Neuronal stem cell (in vitro differentiated cells): ENCODE measurements around the gene HEATR9.

Source experiments
- DNase-seq: peaks from one replicate; pipeline ENCODE4 v3.0.0-alpha.2; 2013; ENCODE audit warnings: low spot score
- H2AFZ ChIP-seq: one replicate; pipeline ENCODE4 v1.6.1; 2013; ENCODE audit warnings: mild to moderate bottlenecking, low read length, inconsistent platforms
- H2AK5ac ChIP-seq: 2 replicates; pipeline ENCODE4 v1.6.1; 2013; ENCODE audit warnings: low read depth, mild to moderate bottlenecking, inconsistent platforms, low read length, moderate library complexity, mixed read lengths
- H2BK120ac ChIP-seq: 2 replicates; pipeline ENCODE4 v1.6.1; 2013; ENCODE audit warnings: low read depth, mild to moderate bottlenecking, inconsistent platforms, low read length, moderate library complexity, mixed read lengths
- H2BK12ac ChIP-seq: one replicate; pipeline ENCODE4 v1.6.1; 2013; ENCODE audit warnings: low read length, inconsistent platforms
- H2BK15ac ChIP-seq: 2 replicates; pipeline ENCODE4 v1.6.1; 2013; ENCODE audit warnings: mild to moderate bottlenecking, low read length, inconsistent platforms, mixed read lengths
- H2BK5ac ChIP-seq: one replicate; pipeline ENCODE4 v1.6.1; 2013; ENCODE audit warnings: inconsistent platforms, mild to moderate bottlenecking, low read length, moderate library complexity
- H3K14ac ChIP-seq: one replicate; pipeline ENCODE4 v1.6.1; 2013; ENCODE audit warnings: low read length, inconsistent platforms
- H3K18ac ChIP-seq: 2 replicates; pipeline ENCODE4 v1.6.1; 2013; ENCODE audit warnings: low read length, inconsistent platforms
- H3K23ac ChIP-seq: 2 replicates; pipeline ENCODE4 v1.6.1; 2013; ENCODE audit warnings: low read depth, mild to moderate bottlenecking, mixed read lengths, low read length, inconsistent platforms; ENCODE audit not compliant: poor library complexity
- H3K27ac ChIP-seq: replicated peaks from 3 replicates; pipeline ENCODE4 v1.5.1; 2013; ENCODE audit warnings: low read length, inconsistent platforms
- H3K27me3 ChIP-seq, 3 experiments: 2 replicates each; pipeline ENCODE4 v1.6.1; 2013; ENCODE audit warnings: low read length in 3 of 3, mild to moderate bottlenecking in 2 of 3, inconsistent platforms in 1 of 3, low read depth in 1 of 3, mixed read lengths in 1 of 3, moderate library complexity in 1 of 3; ENCODE audit not compliant: control insufficient read depth in 3 of 3, insufficient read depth in 3 of 3
- H3K36me3 ChIP-seq, 2 donors: replicated peaks in 1 of 2; 2 replicates each; pipeline ENCODE4 v1.6.1; 2013; ENCODE audit warnings: low read length in 2 of 2; ENCODE audit not compliant: control insufficient read depth in 2 of 2, insufficient read depth in 2 of 2
- H3K4ac ChIP-seq: 2 replicates; pipeline ENCODE4 v1.6.1; 2013; ENCODE audit warnings: inconsistent platforms, mild to moderate bottlenecking, low read length, moderate library complexity
- H3K4me1 ChIP-seq, 2 donors: 1 replicate in 1 of 2; 2 replicates in 1 of 2; pipeline ENCODE4 v1.6.1; 2013; ENCODE audit warnings: low read length in 2 of 2, low read depth in 1 of 2; ENCODE audit not compliant: control insufficient read depth in 2 of 2, insufficient read depth in 1 of 2
- H3K4me2 ChIP-seq: one replicate; pipeline ENCODE4 v1.6.1; 2013; ENCODE audit warnings: mild to moderate bottlenecking, low read length, inconsistent platforms; ENCODE audit not compliant: insufficient read depth, poor library complexity, severe bottlenecking
- H3K4me3 ChIP-seq, 2 donors: 2 replicates each; pipeline ENCODE4 v1.5.1; 2013; ENCODE audit warnings: low read length in 2 of 2, mild to moderate bottlenecking in 2 of 2, inconsistent platforms in 1 of 2, moderate library complexity in 1 of 2
- H3K79me1 ChIP-seq: one replicate; pipeline ENCODE4 v1.6.1; 2013; ENCODE audit warnings: low read depth, mild to moderate bottlenecking, inconsistent platforms, low read length, moderate library complexity
- H3K9ac ChIP-seq: one replicate; pipeline ENCODE4 v1.6.1; 2013; ENCODE audit warnings: mild to moderate bottlenecking, low read depth, low read length, inconsistent platforms; ENCODE audit not compliant: poor library complexity
- H3K9me3 ChIP-seq, 2 donors: replicated peaks in 1 of 2; 2 replicates each; pipeline versions ENCODE3 to v1.6.1; 2013; ENCODE audit warnings: low read length in 2 of 2, mild to moderate bottlenecking in 2 of 2, inconsistent platforms in 1 of 2, low read depth in 1 of 2, mixed read lengths in 1 of 2, moderate library complexity in 1 of 2; ENCODE audit not compliant: control insufficient read depth in 2 of 2, insufficient read depth in 1 of 2
- H4K8ac ChIP-seq: one replicate; pipeline ENCODE4 v1.6.1; 2013; ENCODE audit warnings: low read depth, mild to moderate bottlenecking, inconsistent platforms, low read length, moderate library complexity
- H4K91ac ChIP-seq: one replicate; pipeline ENCODE4 v1.6.1; 2013; ENCODE audit warnings: low read length, low read depth, mild to moderate bottlenecking, inconsistent platforms; ENCODE audit not compliant: poor library complexity
- WGBS, 2 donors: extraction: QIAGEN DNeasy Blood & Tissue Kit; methylation state at CpG; one replicate each; pipeline ENCODE4 v1.1.7; 2013; ENCODE audit warnings: missing lambda C conversion rate in 2 of 2, mixed read lengths in 1 of 2; ENCODE audit not compliant: insufficient read length in 2 of 2, insufficient replicate concordance in 1 of 2; ENCODE audit errors: extremely low coverage in 2 of 2; 5-methylcytosine and 5-hydroxymethylcytosine counted together

Gene HEATR9

GRCh38 chr17:35841505-35841904, 27.2 kb downstream of the HEATR9 start:
- Histone ChIP-seq H3K36me3 (peaks cover 46 to 99% of the 10 kb centered on the region in 2 donors), H2BK12ac (no peak overlapping the region), H3K4me1 (no peaks in the 10 kb centered on the region), H3K14ac (no peak overlapping the region), H3K4ac (no peak overlapping the region), H3K9me3 (no peaks in the 10 kb centered on the region), H3K79me1 (peaks cover 2% of the 10 kb centered on the region), H2AK5ac (no peak overlapping the region), H3K9ac (no peak overlapping the region), H2BK5ac (no peak overlapping the region), H3K27me3 (no peaks in the 10 kb centered on the region), H3K4me3 (no peak overlapping the region), H2BK120ac (no peak overlapping the region), H3K18ac (no peak overlapping the region), H3K4me2 (no peak overlapping the region), H4K8ac (no peak overlapping the region), H3K23ac (no peak overlapping the region), H4K91ac (no peak overlapping the region), H2BK15ac (no peak overlapping the region), H2AFZ (no peak overlapping the region), H3K27ac (no peak overlapping the region)
- WGBS, 2 donors = no CpG with 5 or more reads among the region's 4 CpGs
- DNase-seq = no peak

- Histone ChIP-seq H3K4me1 (no peaks in the 10 kb centered on the region), H3K79me1 (peaks cover 2% of the 10 kb centered on the region), H2BK12ac (no peak overlapping the region), H2AFZ (no peak overlapping the region), H2BK120ac (no peak overlapping the region), H2BK15ac (no peak overlapping the region), H3K9ac (no peak overlapping the region), H3K14ac (no peak overlapping the region), H3K9me3 (no peaks in the 10 kb centered on the region), H4K8ac (no peak overlapping the region), H3K4me3 (no peak overlapping the region), H3K36me3 (peaks cover 46 to 99% of the 10 kb centered on the region in 2 donors), H3K27me3 (no peaks in the 10 kb centered on the region), H3K27ac (no peak overlapping the region), H3K4ac (no peak overlapping the region), H2BK5ac (no peak overlapping the region), H4K91ac (no peak overlapping the region), H3K4me2 (no peak overlapping the region), H3K23ac (no peak overlapping the region), H3K18ac (no peak overlapping the region), H2AK5ac (no peak overlapping the region)
- no peak for DNase-seq
- no CpG with 5 or more reads among the region's 3 CpGs for WGBS, 2 donors
Observed at GRCh38 chr17:35841101-35841500, 27.6 kb downstream of the HEATR9 start.

GRCh38 chr17:35825206-35825605, 43.5 kb downstream of the HEATR9 start:
- Histone ChIP-seq H3K4me1 (no peaks in the 10 kb centered on the region), H2BK15ac (no peak overlapping the region), H3K9me3 (peaks cover 0 to 2% of the 10 kb centered on the region in 2 donors), H3K27me3 (no peaks in the 10 kb centered on the region), H2BK120ac (no peak overlapping the region), H3K9ac (no peak overlapping the region), H3K14ac (no peak overlapping the region), H3K18ac (no peak overlapping the region), H4K91ac (no peak overlapping the region), H3K27ac (no peak overlapping the region), H3K4ac (no peak overlapping the region), H3K23ac (no peak overlapping the region), H2BK5ac (no peak overlapping the region), H4K8ac (no peak overlapping the region), H3K4me3 (no peak overlapping the region), H3K36me3 (peaks cover 20 to 98% of the 10 kb centered on the region in 2 donors), H3K4me2 (no peak overlapping the region), H3K79me1 (no peaks in the 10 kb centered on the region), H2AK5ac (no peak overlapping the region), H2AFZ (no peak overlapping the region), H2BK12ac (no peak overlapping the region)
- no CpG with 5 or more reads among the region's 1 CpG for WGBS, 2 donors
- DNase-seq = no peak

GRCh38 chr17:35821308-35821707, 47.4 kb downstream of the HEATR9 start:
- Histone ChIP-seq H2BK120ac (no peak overlapping the region), H4K8ac (no peak overlapping the region), H3K27ac (no peak overlapping the region), H3K4me3 (no peak overlapping the region), H3K4me2 (no peak overlapping the region), H2BK15ac (no peak overlapping the region), H2AK5ac (no peak overlapping the region), H3K27me3 (no peaks in the 10 kb centered on the region), H2AFZ (no peak overlapping the region), H3K14ac (no peak overlapping the region), H3K9me3 (peaks cover 0 to 2% of the 10 kb centered on the region in 2 donors), H3K23ac (no peak overlapping the region), H3K4me1 (no peaks in the 10 kb centered on the region), H3K79me1 (peaks cover 6% of the 10 kb centered on the region), H2BK12ac (no peak overlapping the region), H3K4ac (no peak overlapping the region), H4K91ac (no peak overlapping the region), H3K18ac (no peak overlapping the region), H3K9ac (no peak overlapping the region), H3K36me3 (peaks cover 23 to 99% of the 10 kb centered on the region in 2 donors), H2BK5ac (no peak overlapping the region)
- no peak for DNase-seq
- WGBS, 2 donors = 100% methylated on average over 1 of the region's 2 CpGs
